Muscle of back (tissue), 11 donors: ENCODE measurements around the gene PRPF6. TPM values are rescaled to one million over a fixed set of nuclear protein-coding genes. Genes with fewer than 3 reads are reported as not detected.

Source experiments
- DNase-seq, 3 donors: peaks; one replicate each; pipeline versions ENCODE4 v3.0.0 to v3.0.0-alpha.2; 2013
- polyA plus RNA-seq, 10 donors: library from polyadenylated mRNA; unstranded; fragments of 120-200 nt; gene quantifications; one replicate each; pipeline ENCODE4 v1.2.1, GENCODE V29; 2013; ENCODE audit not compliant: insufficient read length in 10 of 10

Gene PRPF6
- polyA plus RNA-seq, 10 donors = 45.9 to 58.2 (median 52.8) TPM

DNA sequence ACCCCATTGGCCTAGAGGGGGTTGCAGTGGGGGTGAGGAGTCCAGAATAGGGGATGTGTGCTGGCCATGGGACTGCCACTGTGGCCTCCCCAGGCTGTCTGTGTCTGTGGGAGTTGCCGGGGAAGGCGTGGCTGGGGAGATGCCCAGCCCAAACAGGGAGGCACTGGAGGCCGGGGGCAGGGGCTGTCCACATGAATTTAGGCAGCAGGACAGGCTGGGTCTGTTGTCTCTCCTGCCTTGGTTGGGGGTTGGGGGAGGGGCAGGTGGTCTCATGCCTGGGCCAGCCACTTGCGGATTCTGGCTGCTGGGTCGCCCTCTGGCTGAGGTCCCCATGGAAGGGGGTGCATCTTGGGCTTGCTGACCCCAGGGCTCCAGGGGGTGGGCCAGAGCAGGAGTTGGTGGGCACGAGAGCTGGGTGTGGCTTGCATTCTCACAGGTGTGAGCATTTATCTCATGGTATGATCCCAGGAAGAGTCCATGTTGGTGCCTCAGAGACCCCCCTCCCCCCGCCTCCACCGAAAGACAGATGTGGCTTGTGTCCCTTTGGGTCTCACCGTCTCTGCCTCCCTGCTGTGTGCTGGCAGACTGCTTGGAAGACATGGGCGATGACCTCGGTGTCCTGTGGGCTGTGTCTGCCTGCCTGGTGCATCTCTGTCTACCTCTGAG lies 64.5 kb downstream of the PRPF6 start:
- DNase-seq = no peak

GRCh38 chr20:64047046-64047389 lies 66.1 kb downstream of the PRPF6 start:
- DNase-seq = no peak

DNA sequence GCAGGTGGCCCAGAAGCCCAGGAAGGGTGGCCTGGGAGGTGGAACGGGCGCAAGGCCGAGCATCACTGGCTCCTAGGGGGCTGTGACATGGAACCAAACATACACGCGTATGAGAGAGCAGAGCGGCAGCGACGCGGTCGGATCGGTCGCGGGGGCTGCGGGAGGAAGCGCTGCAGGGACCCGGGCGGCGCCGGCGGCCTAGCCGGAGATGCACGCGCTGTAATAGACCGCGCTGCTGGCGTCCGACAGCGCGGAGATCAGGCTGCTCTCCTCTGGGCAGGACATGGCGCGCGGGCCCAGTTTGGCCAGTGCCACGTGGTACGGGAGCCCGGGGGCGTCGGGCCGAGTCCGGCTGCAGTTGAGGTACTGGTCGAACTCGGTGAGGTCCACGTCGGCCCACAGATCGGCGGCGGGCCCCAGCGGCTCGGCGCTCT lies 67.1 kb downstream of the PRPF6 start:
- no peak for DNase-seq

- DNase-seq = no peak
Observed at GRCh38 chr20:64048402-64049044, 67.6 kb downstream of the PRPF6 start.

- no peak for DNase-seq
Observed at GRCh38 chr20:64049060-64049877, 68.3 kb downstream of the PRPF6 start, which contains the start of gene SOX18. Gene SOX18 (minus strand): TSS chr20:64049639. CDS start chr20:64049516, 123 bp downstream.

DNA sequence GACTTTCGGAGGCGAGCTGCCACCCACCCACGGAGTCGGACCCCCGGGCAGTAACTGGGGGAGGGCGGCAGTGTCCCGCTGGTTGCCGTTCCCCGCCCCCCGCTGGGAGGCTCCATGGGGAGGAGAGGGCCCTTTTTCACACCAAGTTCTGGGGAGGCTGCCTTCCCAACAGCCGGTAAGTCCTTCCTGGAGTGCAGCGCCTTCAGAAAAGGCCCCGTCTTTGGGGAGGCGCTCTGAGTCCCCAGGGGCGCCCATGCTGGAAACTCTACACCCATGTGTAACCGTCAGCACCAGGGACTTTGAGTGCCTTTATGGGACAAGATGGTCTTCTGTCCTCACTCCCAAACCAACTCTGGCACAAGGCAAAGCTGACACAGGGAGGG lies 68.9 kb downstream of the PRPF6 start:
- DNase-seq = no peak

DNA sequence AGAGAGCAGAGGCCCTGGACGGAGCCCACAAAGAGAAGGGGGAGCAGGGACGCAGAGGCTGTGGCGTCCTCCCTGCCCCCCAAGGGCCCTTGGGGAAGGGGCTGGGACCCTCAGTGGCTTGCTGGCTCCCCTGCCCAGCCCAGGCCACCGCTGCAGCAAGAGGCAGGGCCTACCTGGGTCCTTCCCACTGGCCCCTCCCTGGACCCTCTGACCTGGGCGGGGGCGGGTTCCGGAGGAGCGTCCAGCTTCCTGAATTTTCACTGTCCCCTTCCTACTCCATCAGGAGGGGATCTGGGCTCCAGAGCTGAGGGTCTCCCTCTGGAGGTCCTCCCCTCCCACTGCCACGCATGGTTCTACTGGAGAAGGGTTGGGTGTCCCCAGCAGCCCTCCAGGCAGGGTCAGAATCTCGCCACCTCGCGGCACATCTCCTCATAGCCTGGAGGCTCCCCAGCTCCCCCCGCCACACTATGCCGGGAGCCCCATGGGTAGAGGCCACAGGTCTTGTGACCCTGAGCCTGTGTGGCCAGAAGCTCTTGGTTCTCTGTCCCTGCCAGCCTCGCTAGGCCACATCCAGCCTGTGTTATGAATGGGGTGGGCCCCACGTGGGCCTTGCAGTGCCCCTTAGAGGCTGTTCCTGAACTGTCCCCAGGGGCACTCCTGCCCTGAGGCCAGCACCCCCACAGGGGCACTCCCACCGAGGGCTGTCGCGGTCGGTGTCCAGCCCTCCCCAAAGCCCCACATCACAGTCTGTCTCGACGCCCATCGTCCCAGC lies 69.5 kb downstream of the PRPF6 start:
- DNase-seq = no peak

- no peak for DNase-seq
Observed at GRCh38 chr20:64051033-64051452, 70.1 kb downstream of the PRPF6 start.

GRCh38 chr20:64051561-64052325 lies 70.8 kb downstream of the PRPF6 start:
- no peak for DNase-seq

GRCh38 chr20:64052326-64052722 lies 71.4 kb downstream of the PRPF6 start:
- DNase-seq = no peak

DNA sequence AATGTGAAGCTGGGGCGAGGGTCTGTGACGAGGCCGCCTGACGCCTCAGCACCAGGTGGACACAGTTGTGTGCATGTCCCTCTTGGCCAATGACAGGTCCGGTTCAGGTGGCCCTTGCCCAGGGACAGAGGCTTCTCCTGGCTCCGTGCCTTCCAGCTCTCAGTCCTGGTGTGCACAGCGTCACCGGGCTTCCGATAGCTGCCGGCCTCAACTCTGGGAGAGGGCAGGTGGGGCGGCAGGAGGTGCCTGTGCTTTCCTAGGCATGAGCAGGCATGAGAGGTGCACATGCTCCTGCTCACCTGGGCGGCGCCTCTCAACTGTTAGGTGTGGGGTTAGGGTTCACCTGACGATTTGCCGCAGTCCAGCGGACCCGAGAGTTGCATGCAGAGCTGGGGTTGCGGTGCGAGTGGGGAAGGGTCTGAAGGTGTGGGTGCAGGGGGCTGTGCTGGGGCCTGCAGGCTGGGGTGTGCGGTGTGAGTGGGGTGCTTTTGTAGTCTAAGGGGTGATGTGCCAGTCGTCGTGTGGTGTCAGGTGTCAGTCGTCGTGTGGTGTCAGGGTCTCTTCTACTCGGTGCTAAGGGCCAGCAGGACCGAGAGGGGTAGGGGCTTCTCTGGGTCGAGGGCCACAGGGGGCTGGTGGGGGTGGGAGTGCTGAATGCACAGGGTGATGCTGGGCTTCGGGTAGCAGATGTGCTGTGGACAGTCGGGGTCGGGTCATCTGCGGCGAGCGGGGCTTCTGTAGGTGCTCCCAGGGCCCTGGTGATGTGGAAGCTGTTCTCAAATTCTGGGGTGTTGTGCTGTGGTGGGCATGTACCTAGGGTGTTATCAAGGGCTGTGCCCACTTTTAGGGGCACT lies 72.3 kb downstream of the PRPF6 start:
- DNase-seq = no peak

DNA sequence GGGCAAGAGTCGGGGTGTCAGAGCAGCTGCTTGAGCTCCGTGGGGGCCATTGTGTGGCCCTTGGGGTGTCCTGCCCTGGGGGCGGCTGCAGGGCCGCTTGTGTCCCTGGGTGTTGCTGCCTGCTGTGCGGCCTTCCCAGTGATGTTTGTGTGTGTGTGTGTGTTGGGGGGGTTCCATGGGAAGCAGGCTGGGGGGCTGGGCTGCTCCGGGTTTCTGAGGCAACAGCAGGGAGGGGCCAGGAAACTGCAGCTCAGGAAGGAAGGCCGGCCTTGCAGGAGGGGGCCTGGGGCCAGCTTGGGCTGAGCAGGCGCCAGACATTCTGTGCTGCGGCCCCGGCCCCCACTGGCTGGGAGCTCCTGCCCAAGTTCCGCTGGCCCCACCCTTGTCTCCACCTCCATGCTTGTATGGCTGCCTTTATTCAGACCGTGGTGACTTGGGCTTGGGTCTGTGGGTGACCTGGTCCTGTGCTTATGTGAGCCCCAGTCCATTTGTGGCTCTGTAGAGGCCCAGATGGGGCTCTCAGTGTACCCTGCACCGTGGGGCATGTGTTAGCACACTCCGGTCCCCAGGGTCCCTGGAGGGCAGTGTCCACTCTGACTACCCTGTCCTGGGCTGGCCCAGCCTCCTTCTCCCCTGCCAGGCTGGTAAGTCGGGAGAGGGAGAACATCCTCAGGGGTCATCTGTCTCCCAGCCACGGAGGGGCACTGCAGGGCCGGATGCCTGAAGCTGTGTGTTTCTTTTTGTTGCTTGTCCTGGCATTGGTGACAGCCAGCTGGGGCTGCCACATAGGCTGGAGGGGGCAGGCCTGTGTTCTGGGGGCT lies 73.1 kb downstream of the PRPF6 start:
- DNase-seq = peak in 2 of 3 donors; percentile 52 to 82

DNA sequence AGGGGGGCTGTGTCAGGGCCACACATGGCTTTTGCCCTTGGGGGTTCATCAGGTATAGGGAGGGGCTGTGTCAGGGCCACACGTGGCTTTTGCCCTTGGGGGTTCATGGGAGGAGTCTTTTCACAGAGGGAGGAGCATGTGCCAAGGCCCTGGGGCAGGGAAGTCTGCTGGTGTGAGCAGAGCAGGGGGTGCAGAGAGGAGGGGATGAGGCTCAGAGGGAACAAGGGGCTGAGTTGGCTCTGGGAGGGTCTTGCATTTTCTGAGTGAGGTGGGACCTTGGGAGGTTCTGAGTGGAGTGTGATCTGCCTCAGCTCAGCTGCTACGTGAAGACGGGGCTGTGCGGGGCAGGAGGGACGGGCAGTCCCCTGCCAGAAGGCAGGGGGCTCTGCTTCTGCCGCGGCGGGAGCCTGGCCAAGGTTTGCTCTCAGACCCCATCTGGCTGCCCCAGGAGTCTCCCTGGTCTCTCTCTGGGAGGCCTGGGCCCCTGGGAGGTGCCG lies 74.5 kb downstream of the PRPF6 start:
- no peak for DNase-seq

GRCh38 chr20:64055893-64056638 lies 75.1 kb downstream of the PRPF6 start:
- no peak for DNase-seq

DNA sequence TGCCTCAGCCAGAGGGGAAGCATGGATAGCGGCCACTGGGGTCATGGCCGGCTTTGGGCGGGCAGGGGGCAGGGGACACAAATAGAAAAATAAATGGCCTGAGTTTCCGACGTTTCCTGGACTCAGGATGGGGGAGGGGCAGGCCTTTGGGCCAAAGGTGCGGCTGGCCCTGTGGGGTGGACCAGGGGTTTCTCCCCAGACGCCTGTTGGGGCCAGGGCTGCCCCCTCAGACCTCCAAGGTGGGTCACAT lies 75.6 kb downstream of the PRPF6 start:
- no peak for DNase-seq

DNA sequence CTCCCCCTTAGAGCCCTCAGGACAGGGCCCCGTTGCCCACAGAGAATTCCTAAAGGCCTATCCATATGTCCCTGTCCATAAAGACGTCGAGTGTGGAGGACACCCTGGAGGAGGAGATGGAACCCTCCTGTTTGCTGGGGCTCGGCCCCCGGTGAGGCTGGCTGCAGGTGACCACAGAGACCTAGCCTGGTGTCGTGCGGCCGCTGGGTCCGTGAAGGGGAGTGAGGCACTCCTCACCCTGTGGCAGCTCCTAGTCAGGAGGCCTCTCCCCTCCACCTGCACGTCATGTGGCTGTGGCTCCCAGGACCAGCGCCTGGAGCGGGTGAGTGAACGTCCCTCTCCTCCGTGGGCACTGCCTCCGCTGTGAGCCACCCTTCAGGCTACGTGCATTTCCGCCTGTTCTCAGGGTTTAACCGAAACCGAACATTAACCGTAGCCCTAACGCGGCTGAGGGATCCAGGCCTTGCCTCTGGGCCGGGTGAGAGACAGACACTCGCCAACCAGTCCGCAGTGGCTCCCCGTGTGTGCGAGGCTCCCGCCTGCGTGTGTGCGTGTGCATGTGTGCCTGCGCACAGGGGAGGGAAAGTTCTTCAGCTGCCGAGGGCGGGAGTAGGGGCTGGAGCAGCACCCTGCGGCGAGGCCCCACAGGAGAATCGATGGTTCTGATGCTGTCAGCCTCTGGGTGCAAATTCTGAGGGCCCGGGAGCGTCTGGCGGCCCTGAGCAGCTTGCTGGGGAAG lies 76.1 kb downstream of the PRPF6 start:
- no peak for DNase-seq

DNA sequence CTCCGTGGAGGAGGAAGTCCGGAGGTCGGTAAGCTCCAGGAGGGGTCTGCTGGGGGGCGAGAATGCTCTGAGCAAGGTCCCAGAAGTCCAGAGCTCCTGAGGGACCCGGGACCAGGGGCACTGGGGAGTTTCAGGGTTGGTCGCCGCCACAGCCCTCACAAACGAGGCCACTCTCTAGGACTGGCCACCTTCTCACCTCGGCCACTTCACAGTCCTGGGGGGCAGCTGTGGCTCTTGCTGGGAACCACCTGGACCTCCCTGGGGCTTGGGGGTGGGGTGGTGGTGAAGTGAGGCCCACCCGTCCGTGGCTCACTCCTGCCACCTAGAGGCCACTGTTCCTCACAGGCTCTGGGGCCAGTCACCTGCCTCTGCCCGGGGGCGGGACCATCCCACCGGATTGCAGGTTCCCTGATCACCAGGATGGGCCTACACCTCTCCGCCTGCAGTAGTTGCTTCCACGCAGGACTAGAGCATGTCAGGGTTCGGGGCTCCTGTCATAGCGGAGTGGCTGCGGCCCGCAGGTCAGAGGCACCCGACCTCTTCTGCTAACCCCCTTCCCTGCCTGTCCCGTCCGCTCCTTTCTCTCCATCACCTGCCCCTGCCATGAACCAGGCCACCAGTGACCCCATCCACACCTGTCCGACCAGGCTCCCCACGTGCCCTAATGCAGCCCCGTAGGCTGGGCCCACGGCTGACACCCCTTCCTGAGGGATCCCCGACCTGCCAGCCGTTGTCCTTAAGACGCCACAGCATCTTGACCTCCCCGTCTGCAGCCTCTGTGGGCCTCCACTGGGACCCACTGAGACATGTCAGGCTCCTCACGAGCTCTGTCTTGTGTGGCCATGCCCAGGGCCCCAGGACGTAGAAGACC lies 76.9 kb downstream of the PRPF6 start:
- peak in 1 of 3 donors; percentile 74 for DNase-seq
